Keratinocyte (primary cell): Measurements from ENCODE around the gene OLFML2B.
"Not testable (repeated sequence)": the region's sequence is repeated elsewhere in the genome, so short reads cannot be mapped to it uniquely, and the experiment has no call there.

Source experiments
- EZH2 ChIP-seq: IDR thresholded peaks from one replicate; pipeline ENCODE4 v1.6.1; 2012; ENCODE audit warnings: inconsistent platforms, mild to moderate bottlenecking, low read length, moderate library complexity
- TF ChIP-seq, protein P1 (sequence below), 3 experiments: IDR thresholded peaks in 1 of 3; conservative IDR thresholded peaks in 1 of 3; optimal IDR thresholded peaks in 1 of 3; 2 replicates in 2 of 3; 3 replicates in 1 of 3; pipeline versions ENCODE3 to v1.5.1; 2011; ENCODE audit warnings: low read length in 3 of 3, mild to moderate bottlenecking in 3 of 3, moderate library complexity in 2 of 3, control low read depth in 1 of 3, inconsistent platforms in 1 of 3; ENCODE audit not compliant: insufficient read depth in 2 of 3; ENCODE audit errors: extremely low read depth in 1 of 3

GRCh38 chr1:162017791-162018190, 5.9 kb downstream of the OLFML2B start:
- TF ChIP-seq, protein P1, sequence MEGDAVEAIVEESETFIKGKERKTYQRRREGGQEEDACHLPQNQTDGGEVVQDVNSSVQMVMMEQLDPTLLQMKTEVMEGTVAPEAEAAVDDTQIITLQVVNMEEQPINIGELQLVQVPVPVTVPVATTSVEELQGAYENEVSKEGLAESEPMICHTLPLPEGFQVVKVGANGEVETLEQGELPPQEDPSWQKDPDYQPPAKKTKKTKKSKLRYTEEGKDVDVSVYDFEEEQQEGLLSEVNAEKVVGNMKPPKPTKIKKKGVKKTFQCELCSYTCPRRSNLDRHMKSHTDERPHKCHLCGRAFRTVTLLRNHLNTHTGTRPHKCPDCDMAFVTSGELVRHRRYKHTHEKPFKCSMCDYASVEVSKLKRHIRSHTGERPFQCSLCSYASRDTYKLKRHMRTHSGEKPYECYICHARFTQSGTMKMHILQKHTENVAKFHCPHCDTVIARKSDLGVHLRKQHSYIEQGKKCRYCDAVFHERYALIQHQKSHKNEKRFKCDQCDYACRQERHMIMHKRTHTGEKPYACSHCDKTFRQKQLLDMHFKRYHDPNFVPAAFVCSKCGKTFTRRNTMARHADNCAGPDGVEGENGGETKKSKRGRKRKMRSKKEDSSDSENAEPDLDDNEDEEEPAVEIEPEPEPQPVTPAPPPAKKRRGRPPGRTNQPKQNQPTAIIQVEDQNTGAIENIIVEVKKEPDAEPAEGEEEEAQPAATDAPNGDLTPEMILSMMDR (optimal IDR thresholded peaks at IDR 0.05 in 1 of 3, IDR thresholded peaks at IDR 0.05 in 1 of 3, conservative IDR thresholded peaks at IDR 0.05 in 1 of 3; ENCODE audit: extremely low read depth in 1 of 3, insufficient read depth in 2 of 3, low read length in 3 of 3): not testable (repeated sequence)
- not testable (repeated sequence) for TF ChIP-seq EZH2
